Stomach (tissue), 19 donors: ENCODE measurements around the gene LNX1. TPM values are rescaled to one million over a fixed set of nuclear protein-coding genes. Genes with fewer than 3 reads are reported as not detected.
A peak's percentile ranks its signal among the peaks of the same experiment; 100 is the strongest.

Source experiments
- DNase-seq, 2 donors: peaks; one replicate each; pipeline versions ENCODE4 v3.0.0 to v3.0.0-alpha.2; 2013 to 2019
- H3K27ac ChIP-seq, 5 donors: fragments of 200-600 bp in 4 of 5; sonication (generic) in 4 of 5; one replicate each; pipeline ENCODE4 v1.5.1; 2013 to 2019; ENCODE audit warnings: mild to moderate bottlenecking in 1 of 5, moderate library complexity in 1 of 5
- H3K27me3 ChIP-seq, 3 donors: fragments of 200-600 bp; sonication (generic); one replicate each; pipeline ENCODE4 v1.5.1; 2017 to 2019; ENCODE audit warnings: mixed run types in 1 of 3
- H3K36me3 ChIP-seq, 4 donors: fragments of 200-600 bp; sonication (generic); 1 replicate in 3 of 4; 2 replicates in 1 of 4; pipeline ENCODE4 v1.5.1; 2016 to 2019
- H3K4me1 ChIP-seq, 4 donors: fragments of 200-600 bp; sonication (generic); one replicate each; pipeline ENCODE4 v1.5.1; 2016 to 2019
- H3K4me3 ChIP-seq, 4 donors: fragments of 200-600 bp; sonication (generic) in 3 of 4; one replicate each; pipeline ENCODE4 v1.5.1; 2016 to 2019; ENCODE audit warnings: mild to moderate bottlenecking in 1 of 4
- H3K9me3 ChIP-seq, 4 donors: fragments of 200-600 bp; sonication (generic); one replicate each; pipeline ENCODE4 v1.5.1; 2016 to 2019
- CTCF ChIP-seq, 7 experiments: fragments of 450-650 bp in 4 of 7; fragments of 200-600 bp in 3 of 7; sonication (generic) in 3 of 7; IDR thresholded peaks; one replicate each; pipeline ENCODE4 v1.5.1; 2016 to 2019; ENCODE audit warnings: antibody characterized with exemption in 7 of 7, control low read depth in 2 of 7, mild to moderate bottlenecking in 1 of 7
- EP300 ChIP-seq: sonication (generic); formaldehyde crosslinking; IDR thresholded peaks from one replicate; pipeline ENCODE4 v1.6.1; 2017; ENCODE audit warnings: antibody characterized with exemption
- POLR2A ChIP-seq, 4 donors: fragments of 450-650 bp; IDR thresholded peaks; one replicate each; pipeline ENCODE4 v1.6.1; 2016; ENCODE audit warnings: antibody characterized with exemption in 4 of 4, control low read depth in 2 of 4, mild to moderate bottlenecking in 1 of 4, moderate library complexity in 1 of 4
- POLR2AphosphoS5 ChIP-seq, 3 donors: sonication (generic); formaldehyde crosslinking; IDR thresholded peaks; one replicate each; pipeline ENCODE4 v1.6.1; 2016; ENCODE audit warnings: antibody characterized with exemption in 3 of 3
- WGBS, 5 donors: extraction: QIAGEN DNeasy Blood & Tissue Kit in 3 of 5; methylation state at CpG; one replicate each; pipeline versions ENCODE4 v1.1.5 to v1.1.7; 2013 to 2018; 5-methylcytosine and 5-hydroxymethylcytosine counted together
- intact Hi-C: fragments of 100-400 bp; cut with DNase I; formaldehyde crosslinking; loops from one replicate; pipeline ENCODE4 v1.15.1; 2023; ENCODE audit warnings: low total_unique reads
- long read RNA-seq, 10 donors: transcript quantifications; one replicate each; lab custom pipeline, GENCODE V29; 2026
- polyA plus RNA-seq, 3 donors: library from polyadenylated mRNA; stranded (reverse); fragments of 200-250 nt; gene quantifications; one replicate each; pipeline ENCODE4 v1.2.3, GENCODE V29; 2013
- total RNA-seq, 5 donors: library from RNA; depleted of rRNA; stranded (reverse); fragments of >200 nt; gene quantifications; one replicate each; pipeline versions ENCODE4 v1.1.0 to v1.2.3, GENCODE V29; 2014 to 2016
- donor health status: healthy with polysubstance abuse.
- donor health status: Bipolar disorder and iron deficiency.
- donor health status: healthy.

LNX1 gene
- total RNA-seq, result 10 to 100 TPM; 11.6 to 30.9 (median 16.1) TPM
- 1 to 10 TPM; 5.4 to 8.3 (median 6.3) TPM for polyA plus RNA-seq
- long read RNA-seq, donor 1, partial matches to known transcripts, result 13 of 13 reads
- long read RNA-seq, donor 1, other reads (novel, unspliced or antisense), result 0 of 13 reads
- long read RNA-seq, donor 2, partial matches to known transcripts, result 6 of 6 reads
- long read RNA-seq, donor 2, other reads (novel, unspliced or antisense), result 0 of 6 reads
- long read RNA-seq, donor 3, result 0 reads
- long read RNA-seq, donor 4, partial matches to known transcripts, result 0 of 1 reads
- long read RNA-seq, donor 4, other reads (novel, unspliced or antisense), result 0 of 1 reads
- long read RNA-seq, donor 5, partial matches to known transcripts, result 27 of 28 reads
- long read RNA-seq, donor 5, other reads (novel, unspliced or antisense), result 0 of 28 reads
- long read RNA-seq, donor 6, result 0 reads
- long read RNA-seq, donor 7, partial matches to known transcripts, result 5 of 5 reads
- long read RNA-seq, donor 7, other reads (novel, unspliced or antisense), result 0 of 5 reads
- long read RNA-seq, donor 8, partial matches to known transcripts, result 0 of 3 reads
- long read RNA-seq, donor 8, other reads (novel, unspliced or antisense), result 0 of 3 reads
- long read RNA-seq, donor 9, partial matches to known transcripts, result 0 of 1 reads
- long read RNA-seq, donor 9, other reads (novel, unspliced or antisense), result 0 of 1 reads
- long read RNA-seq, donor 10, partial matches to known transcripts, result 0 of 2 reads
- long read RNA-seq, donor 10, other reads (novel, unspliced or antisense), result 0 of 2 reads

- Histone ChIP-seq H3K4me3 (peak within 1 kb of the TSS; percentile 20 to 42 (median 36)), H3K36me3 (no peaks in the 10 kb centered on the region), H3K27me3 (no peaks in the 10 kb centered on the region), H3K4me1 (peaks cover 9 to 38% (median 11%) of the 10 kb centered on the region in 4 donors), H3K9me3 (no peaks in the 10 kb centered on the region), H3K27ac (peak within 1 kb of the TSS; percentile 72 to 90 (median 79))
- 21 to 39% (median 27%) methylated on average over 13 of the region's 13 CpGs for WGBS, 5 donors
- peak; percentile 96 to 97 for DNase-seq
- TF ChIP-seq CTCF (IDR thresholded peaks at IDR 0.05) (peak in 1 of 7 experiments; percentile 62), POLR2A (IDR thresholded peaks at IDR 0.05) (peak in 2 of 4 donors; percentile 66 to 92), EP300 (no peak), POLR2AphosphoS5 (IDR thresholded peaks at IDR 0.05) (peak in 2 of 3 donors; percentile 94 to 95)
- intact Hi-C loops, result no loop called here
Observed at GRCh38 chr4:53591372-53591892, at the start of gene LNX1. TSS of gene LNX1 (minus strand) at chr4:53591486. CDS start at chr4:53574002, 17,484 bp downstream.

GRCh38 chr4:53640576-53641453 is 49.5 kb upstream of the LNX1 start:
- WGBS, 5 donors, result 23 to 46% (median 29%) methylated on average over 10 of the region's 10 CpGs

GRCh38 chr4:53638919-53639318 is 47.6 kb upstream of the LNX1 start:
- intact Hi-C loops, result no loop called here

More at GRCh38 chr4:53640576-53641453, 49.5 kb upstream of the LNX1 start:
- Histone ChIP-seq H3K36me3 (no peaks in the 10 kb centered on the region), H3K4me1 (peaks cover 27 to 33% (median 31%) of the 10 kb centered on the region in 4 donors), H3K9me3 (no peaks in the 10 kb centered on the region), H3K27ac (peak overlapping the region in 4 of 5 donors; percentile 47 to 56 (median 49)), H3K27me3 (no peaks in the 10 kb centered on the region), H3K4me3 (no peak overlapping the region)
- no peak for TF ChIP-seq CTCF (IDR thresholded peaks at IDR 0.05)
- no peak for TF ChIP-seq POLR2A (IDR thresholded peaks at IDR 0.05)
- no peak for TF ChIP-seq POLR2AphosphoS5 (IDR thresholded peaks at IDR 0.05)
- no peak for TF ChIP-seq EP300
- DNase-seq, result peak; percentile 43 to 72
- intact Hi-C loops, result no loop called here

More at GRCh38 chr4:53638919-53639318, 47.6 kb upstream of the LNX1 start:
- Histone ChIP-seq H3K9me3 (no peaks in the 10 kb centered on the region), H3K27me3 (no peaks in the 10 kb centered on the region), H3K4me3 (no peak overlapping the region), H3K36me3 (no peaks in the 10 kb centered on the region), H3K4me1 (peaks cover 20 to 35% (median 29%) of the 10 kb centered on the region in 4 donors), H3K27ac (no peak overlapping the region)
- TF ChIP-seq CTCF (IDR thresholded peaks at IDR 0.05) (no peak), POLR2AphosphoS5 (IDR thresholded peaks at IDR 0.05) (no peak), POLR2A (IDR thresholded peaks at IDR 0.05) (no peak), EP300 (no peak)
- DNase-seq, result no peak
